HepG2 (cell line): Measurements from ENCODE around the gene RTKN2.

Experiments
- CTCF ChIP-seq: sonication (generic); formaldehyde crosslinking; IDR thresholded peaks from 2 replicates; pipeline ENCODE4 v1.5.0; 2020; ENCODE audit warnings: mild to moderate bottlenecking, missing genetic modification reagents, moderate library complexity
- TF ChIP-seq, protein P1 (sequence below): IDR thresholded peaks from 2 replicates; pipeline ENCODE4 v1.6.1; 2012; ENCODE audit warnings: inconsistent platforms

DNA sequence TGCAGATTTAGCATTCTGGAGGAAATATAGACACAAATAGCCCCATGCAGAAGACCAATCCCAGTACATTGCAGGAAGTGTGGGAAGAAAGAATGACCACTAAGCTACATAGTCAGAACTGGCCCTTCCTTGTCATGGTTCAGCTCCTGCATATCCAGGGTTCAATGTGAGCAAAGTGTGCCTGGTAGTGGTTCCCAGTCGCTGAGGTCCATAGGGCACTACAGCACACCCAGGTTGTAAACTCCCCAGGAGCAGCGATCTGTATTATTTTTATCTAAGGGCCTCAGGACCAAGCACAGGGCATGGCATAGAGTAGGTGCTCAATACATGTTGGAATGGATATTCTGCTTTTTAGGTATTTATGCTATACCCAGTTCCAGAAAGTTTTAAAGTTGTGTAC, 114.4 kb downstream of the RTKN2 start:
- TF ChIP-seq, protein P1, sequence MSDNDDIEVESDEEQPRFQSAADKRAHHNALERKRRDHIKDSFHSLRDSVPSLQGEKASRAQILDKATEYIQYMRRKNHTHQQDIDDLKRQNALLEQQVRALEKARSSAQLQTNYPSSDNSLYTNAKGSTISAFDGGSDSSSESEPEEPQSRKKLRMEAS: no peak
- TF ChIP-seq CTCF (CRISPR knock-in tag): no peak
